Stimulated activated CD4-positive, alpha-beta T cell treated with anti-CD3 and anti-CD28 coated beads, Interleukin-2, amount 100 ng/mL, for 24 hours (primary cell): ENCODE measurements around the gene RHPN2.
A peak's percentile ranks its signal among the peaks of the same experiment; 100 is the strongest.
"Not testable (repeated sequence)": the region's sequence is repeated elsewhere in the genome, so short reads cannot be mapped to it uniquely, and the experiment has no call there.

Source experiments
- DNase-seq, 2 donors: peaks; one replicate each; pipeline ENCODE4 v3.0.0-alpha.2; 2020

RHPN2 gene

GRCh38 chr19:32971715-32972540 is 92.8 kb downstream of the RHPN2 start, which contains the start of the genes CEP89 and FAAP24:
TSS of gene CEP89 (minus strand) at chr19:32971958. CDS start at chr19:32971874, 84 bp downstream.
TSS of gene FAAP24 (plus strand) at chr19:32972242. CDS start at chr19:32973197, 955 bp downstream.
- DNase-seq = peak; percentile 97 to 98

- DNase-seq = no peak
Measured at GRCh38 chr19:32971012-32971595, 93.6 kb downstream of the RHPN2 start.

DNA sequence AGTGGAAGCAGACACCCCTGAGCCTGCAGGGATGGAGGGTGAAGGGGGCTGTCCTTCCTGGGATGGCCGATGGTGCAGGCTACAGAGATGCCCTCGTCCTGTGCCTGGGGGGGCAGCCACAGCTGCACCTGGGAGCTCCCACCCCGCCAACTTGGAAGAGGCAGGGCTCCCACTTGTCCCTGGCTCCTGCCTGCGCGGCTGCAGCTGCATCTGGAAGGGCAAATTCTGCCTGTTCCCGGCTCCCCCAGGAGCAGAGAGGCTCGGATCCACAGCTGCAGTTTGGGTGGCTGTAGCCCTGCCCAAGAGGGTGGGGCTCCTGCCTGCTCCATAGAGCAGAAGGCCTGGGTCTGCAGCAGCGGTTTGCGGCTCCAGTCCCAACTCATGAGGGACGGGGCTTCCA is 95.1 kb downstream of the RHPN2 start:
- DNase-seq = no peak

- DNase-seq = no peak
Measured at GRCh38 chr19:32966750-32967149, 97.9 kb downstream of the RHPN2 start.

DNA sequence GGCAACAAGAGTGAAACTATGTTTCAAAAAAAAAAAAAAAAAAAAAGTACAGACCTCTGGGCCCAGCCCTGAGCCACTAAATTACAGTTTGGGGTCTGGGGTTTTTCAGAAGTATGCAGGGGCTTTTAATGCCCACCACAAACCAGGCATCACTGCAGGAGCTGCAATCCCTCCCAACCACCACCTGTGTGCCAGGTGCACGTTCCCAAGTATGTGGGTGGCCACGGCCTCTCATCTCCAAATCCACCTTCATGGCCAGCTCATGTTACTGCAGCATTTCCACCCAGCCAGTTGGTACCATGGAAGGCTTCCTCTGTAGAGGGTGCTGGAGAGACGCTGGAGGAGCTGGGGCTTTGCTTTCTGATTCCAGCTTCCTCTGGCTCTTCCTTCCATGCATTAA is 119.4 kb downstream of the RHPN2 start:
- DNase-seq = no peak

- not testable (repeated sequence) for DNase-seq
Measured at GRCh38 chr19:32941273-32941672, 123.4 kb downstream of the RHPN2 start.

GRCh38 chr19:32936065-32936464 is 128.6 kb downstream of the RHPN2 start:
- DNase-seq = no peak

DNA sequence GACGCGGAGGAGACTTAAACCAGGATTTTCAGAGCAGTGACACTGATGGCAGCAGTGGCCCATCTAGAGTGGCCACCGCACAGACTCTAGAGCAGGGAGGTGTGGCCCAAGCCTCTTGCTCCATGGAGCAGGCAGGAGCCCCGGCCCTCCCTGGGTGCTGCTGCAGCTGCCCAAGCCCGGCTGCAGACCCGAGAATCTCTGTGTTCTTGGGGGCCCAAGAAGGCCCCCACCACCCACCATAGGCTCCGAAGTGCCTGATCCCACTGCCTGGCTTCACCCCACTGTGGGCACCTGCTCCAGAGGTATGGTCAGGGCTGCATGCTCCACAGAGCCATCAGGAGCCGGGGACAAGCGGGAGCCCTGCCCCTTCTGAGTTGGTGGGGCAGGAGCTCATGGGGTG is 129.1 kb downstream of the RHPN2 start:
- no peak for DNase-seq

GRCh38 chr19:32933571-32933970 is 131.1 kb downstream of the RHPN2 start:
- no peak for DNase-seq

- DNase-seq = no peak
Measured at GRCh38 chr19:32930567-32930966, 134.1 kb downstream of the RHPN2 start.

- DNase-seq = no peak
Measured at GRCh38 chr19:32928806-32929205, 135.9 kb downstream of the RHPN2 start.
